Colonic mucosa (tissue), 4 donors: ENCODE results near the gene TNFRSF13B. TPM values are rescaled to one million over a fixed set of nuclear protein-coding genes. Genes with fewer than 3 reads are reported as not detected.

Source experiments
- DNase-seq: peaks from one replicate; pipeline ENCODE4 v3.0.0-alpha.2; 2020
- H3K27ac ChIP-seq: fragments of 200-600 bp; one replicate; pipeline ENCODE4 v1.8.0; 2021
- H3K27me3 ChIP-seq: fragments of 200-600 bp; one replicate; pipeline ENCODE4 v1.8.0; 2021
- H3K36me3 ChIP-seq: fragments of 200-600 bp; one replicate; pipeline ENCODE4 v1.8.0; 2021
- H3K4me1 ChIP-seq: fragments of 200-600 bp; one replicate; pipeline ENCODE4 v1.8.0; 2021; ENCODE audit warnings: mild to moderate bottlenecking
- H3K4me3 ChIP-seq: fragments of 200-600 bp; one replicate; pipeline ENCODE4 v1.8.0; 2021
- H3K9ac ChIP-seq, 2 donors: one replicate each; pipeline ENCODE4 v1.7.0; 2013; ENCODE audit warnings: control low read depth in 2 of 2, low read depth in 2 of 2, low read length in 2 of 2
- H3K9me3 ChIP-seq: fragments of 200-600 bp; one replicate; pipeline ENCODE4 v1.8.0; 2021
- intact Hi-C: fragments of 100-400 bp; cut with DNase I; formaldehyde crosslinking; loops from one replicate; pipeline ENCODE4 v1.14.1; 2022
- total RNA-seq, 2 donors: library from RNA; stranded (reverse); fragmentation: NEBNext Ultra II Directional in 1 of 2; extraction: Animal tissue kit (Norgen Biotek cat#: 25700) in 1 of 2; gene quantifications; one replicate each; pipeline ENCODE4 v1.2.1, GENCODE V29; 2021
- TF ChIP-seq, protein P1 (sequence below): fragments of 200-600 bp; IDR thresholded peaks from one replicate; pipeline ENCODE4 v1.8.0; 2022; ENCODE audit warnings: antibody characterized with exemption, mild to moderate bottlenecking
- donor health status: healthy.
- donor health status: DM: no; HTN: no; CAD: no.
- donor health status: DM: no; HTN: no; CAD: no.

Gene TNFRSF13B
- total RNA-seq, 2 donors from 2014 or later, result 0.42 to 1.1 TPM

DNA sequence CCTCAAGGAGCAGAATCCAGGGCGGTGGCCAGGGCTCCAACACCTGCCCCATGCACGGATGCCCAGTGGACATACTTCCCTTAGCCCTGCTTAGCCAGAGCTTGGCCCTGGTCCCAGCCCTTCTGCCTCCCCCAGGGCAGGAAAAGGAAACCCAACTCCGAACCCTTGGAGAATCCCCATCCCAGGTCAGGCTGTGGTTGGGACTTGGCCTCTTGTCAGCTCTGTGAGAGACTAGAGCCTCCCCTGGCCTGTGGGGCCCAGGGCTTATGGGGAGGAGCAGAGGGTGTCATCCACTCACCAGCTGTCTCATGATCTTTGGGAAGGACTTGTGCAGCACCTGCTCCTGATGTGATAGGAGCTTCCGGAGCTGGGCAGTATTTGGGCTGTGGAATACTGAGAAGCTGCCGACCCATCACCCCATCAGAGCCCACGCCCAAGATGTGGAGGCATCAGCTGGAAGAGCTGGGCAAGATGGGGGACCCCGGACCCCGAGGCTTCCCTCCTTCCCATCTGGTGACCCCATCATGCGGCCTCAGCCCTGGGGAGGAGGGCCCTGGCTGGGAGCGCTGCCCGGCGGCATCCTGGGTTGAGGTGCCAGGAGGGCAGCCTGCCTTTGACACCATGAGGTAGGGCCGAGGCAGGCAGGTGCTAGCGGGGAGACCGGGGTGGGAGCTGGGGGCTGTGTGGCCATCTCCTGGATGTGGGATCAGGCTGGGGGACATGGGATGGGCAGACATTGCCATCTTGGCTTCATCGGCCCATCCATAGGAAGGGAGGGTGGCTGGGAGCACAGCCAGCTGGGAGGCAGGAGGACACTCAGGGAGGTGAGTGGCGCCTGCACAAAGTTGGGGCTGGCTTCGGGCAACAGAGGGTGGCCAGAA, 45.1 kb downstream of the TNFRSF13B start:
- no peak for DNase-seq
- Histone ChIP-seq H3K27me3 (no peaks in the 10 kb centered on the region), H3K4me3 (no peak overlapping the region), H3K27ac (no peak overlapping the region), H3K9ac (no peak overlapping the region), H3K36me3 (no peaks in the 10 kb centered on the region), H3K9me3 (no peaks in the 10 kb centered on the region), H3K4me1 (no peaks in the 10 kb centered on the region)
- intact Hi-C loops, result no loop called here
- TF ChIP-seq, protein P1, sequence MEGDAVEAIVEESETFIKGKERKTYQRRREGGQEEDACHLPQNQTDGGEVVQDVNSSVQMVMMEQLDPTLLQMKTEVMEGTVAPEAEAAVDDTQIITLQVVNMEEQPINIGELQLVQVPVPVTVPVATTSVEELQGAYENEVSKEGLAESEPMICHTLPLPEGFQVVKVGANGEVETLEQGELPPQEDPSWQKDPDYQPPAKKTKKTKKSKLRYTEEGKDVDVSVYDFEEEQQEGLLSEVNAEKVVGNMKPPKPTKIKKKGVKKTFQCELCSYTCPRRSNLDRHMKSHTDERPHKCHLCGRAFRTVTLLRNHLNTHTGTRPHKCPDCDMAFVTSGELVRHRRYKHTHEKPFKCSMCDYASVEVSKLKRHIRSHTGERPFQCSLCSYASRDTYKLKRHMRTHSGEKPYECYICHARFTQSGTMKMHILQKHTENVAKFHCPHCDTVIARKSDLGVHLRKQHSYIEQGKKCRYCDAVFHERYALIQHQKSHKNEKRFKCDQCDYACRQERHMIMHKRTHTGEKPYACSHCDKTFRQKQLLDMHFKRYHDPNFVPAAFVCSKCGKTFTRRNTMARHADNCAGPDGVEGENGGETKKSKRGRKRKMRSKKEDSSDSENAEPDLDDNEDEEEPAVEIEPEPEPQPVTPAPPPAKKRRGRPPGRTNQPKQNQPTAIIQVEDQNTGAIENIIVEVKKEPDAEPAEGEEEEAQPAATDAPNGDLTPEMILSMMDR, result no peak

DNA sequence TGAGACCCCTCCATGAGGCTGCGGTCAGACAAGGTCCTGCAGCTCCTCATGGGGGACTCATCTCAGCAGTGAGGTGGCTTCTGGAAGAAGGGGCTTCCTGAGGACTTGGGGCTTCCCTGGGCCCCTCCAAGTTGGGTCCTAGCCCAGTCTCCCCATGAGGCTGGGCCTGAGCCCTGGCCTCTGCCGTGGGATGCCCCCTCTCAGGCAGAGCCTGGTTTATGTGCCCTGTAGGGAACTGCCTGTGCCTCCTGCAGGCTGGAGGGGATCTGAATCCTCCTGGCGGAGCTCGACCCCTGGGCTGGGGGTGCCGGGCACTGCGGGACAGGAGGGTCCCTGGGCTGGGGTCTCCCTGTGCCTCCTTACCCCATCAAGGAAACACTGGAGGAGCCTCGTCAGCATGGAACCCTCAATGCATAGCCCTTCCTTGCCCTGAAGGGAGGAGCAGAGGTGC, 45.8 kb downstream of the TNFRSF13B start:
- no peak overlapping the region for H3K9ac ChIP-seq
- no peaks in the 10 kb centered on the region for H3K9me3 ChIP-seq
- no peak overlapping the region for H3K4me3 ChIP-seq
- no peaks in the 10 kb centered on the region for H3K27me3 ChIP-seq
- no peaks in the 10 kb centered on the region for H3K36me3 ChIP-seq
- no peak overlapping the region for H3K27ac ChIP-seq
- DNase-seq, result no peak
- intact Hi-C loops, result no loop called here
- H3K4me1 ChIP-seq, result no peaks in the 10 kb centered on the region
- TF ChIP-seq, protein P1, result no peak

DNA sequence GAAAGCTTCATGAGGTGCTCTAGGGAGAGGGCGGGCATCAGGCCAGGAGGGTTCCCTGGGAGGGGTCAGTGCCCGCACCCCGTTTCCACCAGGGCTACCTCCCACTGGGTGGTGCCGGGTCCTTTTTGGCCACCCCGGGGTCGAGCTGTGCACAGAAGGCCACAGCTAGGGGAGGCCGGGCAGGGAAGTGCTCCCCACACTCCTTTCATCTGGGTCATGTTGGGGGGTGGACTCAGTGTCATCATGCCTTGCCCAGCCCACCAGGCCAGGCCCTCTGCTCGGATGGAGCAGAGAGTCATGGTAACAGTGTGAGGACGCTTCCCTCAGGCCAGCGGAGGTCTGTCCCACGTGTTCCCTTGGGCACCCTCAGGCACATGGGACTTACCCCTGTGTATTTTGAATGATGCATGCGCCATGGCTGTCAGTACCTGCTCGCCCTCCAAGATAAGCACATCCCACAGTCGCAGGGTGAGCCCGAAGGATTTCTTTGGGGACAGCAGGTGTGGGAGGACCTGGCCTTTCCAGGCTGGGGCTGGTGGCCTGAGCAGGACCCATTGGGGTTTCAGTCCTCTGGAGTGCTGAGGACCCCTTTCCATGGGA, 46.4 kb downstream of the TNFRSF13B start:
- Histone ChIP-seq H3K36me3 (no peaks in the 10 kb centered on the region), H3K27ac (no peak overlapping the region), H3K4me1 (no peaks in the 10 kb centered on the region), H3K4me3 (no peak overlapping the region), H3K9ac (no peak overlapping the region), H3K27me3 (no peaks in the 10 kb centered on the region), H3K9me3 (no peaks in the 10 kb centered on the region)
- TF ChIP-seq, protein P1, result no peak
- intact Hi-C loops, result loop anchor here (2.0 kb wide), 1 partner anchor 65 kb away; no protein-coding TSS in a partner anchor
- DNase-seq, result no peak

DNA sequence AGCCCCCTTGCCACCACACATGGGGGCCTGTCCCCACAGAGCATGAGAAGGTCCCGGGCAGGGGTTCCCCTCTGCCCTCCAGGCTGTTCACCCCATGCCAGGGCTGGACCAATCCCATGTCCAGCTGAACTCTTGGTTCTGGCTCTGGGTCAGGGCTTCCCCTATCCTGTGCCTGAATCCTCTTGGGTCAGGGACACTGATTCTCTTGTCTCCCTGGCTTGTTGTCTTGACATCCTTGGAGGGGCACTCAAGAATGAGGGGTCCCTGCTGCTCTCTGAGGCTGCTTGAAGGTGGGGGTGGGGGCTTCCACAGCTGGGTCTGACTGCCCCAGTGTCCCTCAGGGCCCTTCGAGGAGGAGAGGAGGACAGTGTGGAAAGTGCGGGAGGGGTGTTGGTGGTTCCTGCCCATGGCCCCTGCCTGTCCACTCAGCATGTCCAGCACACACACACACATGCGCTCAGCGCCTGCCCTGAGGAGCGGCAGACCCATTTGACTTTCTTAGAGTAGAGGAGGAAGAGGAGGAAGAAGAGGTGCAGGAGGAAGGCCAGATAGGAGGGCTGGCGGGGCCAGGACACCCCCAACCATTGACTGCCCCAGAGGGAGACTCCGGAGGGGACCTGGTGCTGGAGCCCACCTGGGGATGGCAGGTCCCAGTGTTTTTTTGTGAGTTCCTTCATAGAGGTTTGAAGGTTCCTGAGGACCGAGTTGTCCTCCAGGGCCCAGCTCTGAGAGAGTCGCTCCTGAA, 47.0 kb downstream of the TNFRSF13B start:
- no peaks in the 10 kb centered on the region for H3K9me3 ChIP-seq
- H3K4me1 ChIP-seq, result no peaks in the 10 kb centered on the region
- H3K4me3 ChIP-seq, result no peak overlapping the region
- TF ChIP-seq, protein P1, result no peak
- intact Hi-C loops, result loop anchor here (2.0 kb wide), 1 partner anchor 66 kb away; no protein-coding TSS in a partner anchor
- H3K36me3 ChIP-seq, result no peaks in the 10 kb centered on the region
- no peak for DNase-seq
- H3K27ac ChIP-seq, result no peak overlapping the region
- H3K9ac ChIP-seq, result no peak overlapping the region
- H3K27me3 ChIP-seq, result no peaks in the 10 kb centered on the region

DNA sequence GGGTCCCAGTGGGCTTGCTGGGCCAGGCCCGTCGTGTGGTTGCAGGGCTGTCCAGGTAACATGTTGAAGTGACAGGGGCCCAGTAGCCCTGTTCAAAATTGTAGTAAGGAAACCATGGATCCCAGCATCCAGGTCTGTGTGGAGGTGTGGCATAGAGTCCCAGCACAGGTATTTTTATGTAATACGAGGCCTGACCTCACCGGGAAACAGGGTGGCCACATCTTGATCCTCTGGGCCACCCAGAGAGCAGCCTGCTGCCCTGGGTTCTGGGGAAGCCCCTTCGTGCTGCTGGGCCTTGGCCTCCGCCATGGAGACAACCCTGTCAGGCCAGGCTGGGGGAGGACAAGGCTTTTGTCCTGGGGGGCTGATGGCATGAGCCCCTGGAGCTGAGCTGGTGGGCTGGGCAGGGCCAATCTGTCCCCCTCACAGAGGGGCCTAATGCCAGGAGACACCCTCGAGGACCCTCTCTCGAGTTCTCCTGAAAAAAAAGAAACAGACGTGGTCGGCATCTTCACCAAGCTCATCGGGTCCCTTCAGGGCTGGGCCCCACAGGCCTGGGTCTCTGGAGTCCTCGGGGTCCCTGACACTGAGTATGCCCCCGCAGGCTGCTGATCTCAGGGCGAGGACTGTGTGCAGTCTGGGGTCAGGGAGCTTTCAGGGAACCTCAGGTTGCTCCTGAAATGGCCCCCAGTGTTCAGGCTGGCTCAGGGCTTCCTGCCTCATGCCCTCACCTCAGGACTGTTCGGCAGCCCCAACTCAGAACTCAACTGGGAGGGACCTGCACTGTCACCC, 47.8 kb downstream of the TNFRSF13B start:
- TF ChIP-seq, protein P1, result no peak
- no peak overlapping the region for H3K4me3 ChIP-seq
- H3K27me3 ChIP-seq, result no peaks in the 10 kb centered on the region
- H3K4me1 ChIP-seq, result no peaks in the 10 kb centered on the region
- no peaks in the 10 kb centered on the region for H3K36me3 ChIP-seq
- intact Hi-C loops, result loop anchor here (2.0 kb wide), 1 partner anchor 67 kb away; no protein-coding TSS in a partner anchor
- no peak for DNase-seq
- no peak overlapping the region for H3K27ac ChIP-seq
- no peaks in the 10 kb centered on the region for H3K9me3 ChIP-seq
- H3K9ac ChIP-seq, result no peak overlapping the region
